ENCODE results near the gene C1QTNF8.

GRCh38 chr16:1049976-1050247, 46.1 kb downstream of the C1QTNF8 start:
- TF ChIP-seq POLR2AphosphoS5 (IDR thresholded peaks at IDR 0.05; ENCODE audit: low read depth, low read length) (no peak), REST (IDR thresholded peaks at IDR 0.05; ENCODE audit: insufficient read depth in 1 of 2, low read depth in 2 of 2, low read length in 2 of 2) (no peak)

Data from PFSK-1 (cell line).